GM12878 (cell line): Measurements from ENCODE around the gene SOAT2. TPM values are rescaled to one million over a fixed set of nuclear protein-coding genes. Genes with fewer than 3 reads are reported as not detected.
A peak's percentile ranks its signal among the peaks of the same experiment; 100 is the strongest.

Source experiments
- ATAC-seq: fragments of 200-7000 bp; cut with Tn5 transposase; 3 replicates; pipeline ENCODE4 v1.9.1; 2020; ENCODE audit warnings: mild to moderate bottlenecking, moderate library complexity
- BruUV-seq: library from RNA; stranded (reverse); fragments of 400-500 nt; replicated peaks from 2 replicates; lab custom pipeline; 2021; lab: Mats Ljungman, UMichigan
- CTCF ChIA-PET: fragments of 300-600 bp; sonication (Branson Sonifier 250); formaldehyde crosslinking; extraction: SDS; loops from one replicate; lab custom pipeline; 2021; ENCODE audit warnings: inconsistent platforms; lab: Yijun Ruan, JAX
- POLR2A ChIA-PET: fragments of 350-600 bp; formaldehyde crosslinking; extraction: SDS; loops from one replicate; lab custom pipeline; 2021; ENCODE audit warnings: inconsistent platforms; lab: Charles Lee
- RAD21 ChIA-PET: fragments of 300-600 bp; sonication (Branson Sonifier 250); formaldehyde crosslinking; loops from one replicate; lab custom pipeline; 2023; ENCODE audit warnings: antibody characterized with exemption; ENCODE audit not compliant: unreplicated experiment; lab: Charles Lee
- SMC1A ChIA-PET: fragments of 300-600 bp; sonication (Branson Sonifier 250); formaldehyde crosslinking; loops from one replicate; lab custom pipeline; 2023; ENCODE audit not compliant: unreplicated experiment, uncharacterized antibody; lab: Charles Lee
- DNase-seq: peaks from one replicate; pipeline ENCODE4 v3.0.0-alpha.2; 2011; ENCODE audit warnings: low read depth, low spot score
- FAIRE-seq: peaks from 3 replicates; lab custom pipeline; 2011; peaks lifted over from hg19 to GRCh38; lab: Jason Lieb, UNC
- H2AFZ ChIP-seq: 2 replicates; pipeline ENCODE4 v1.6.0; 2011; ENCODE audit warnings: low read depth, low read length, control low read depth; ENCODE audit not compliant: control insufficient read depth
- H3K27ac ChIP-seq: 2 replicates; pipeline ENCODE4 v1.5.1; 2011; ENCODE audit warnings: control low read depth; ENCODE audit not compliant: control insufficient read depth, insufficient read depth
- H3K27me3 ChIP-seq, 2 experiments: replicated peaks in 1 of 2; 2 replicates each; pipeline versions ENCODE4 v1.6.0 to v1.6.1; 2011; ENCODE audit warnings: low read length in 1 of 2; ENCODE audit not compliant: control insufficient read depth in 2 of 2, insufficient read depth in 2 of 2
- H3K36me3 ChIP-seq, 2 experiments: 2 replicates each; pipeline ENCODE4 v1.5.1; 2011; ENCODE audit warnings: low read length in 1 of 2; ENCODE audit not compliant: control insufficient read depth in 2 of 2, insufficient read depth in 2 of 2
- H3K4me1 ChIP-seq: 2 replicates; pipeline ENCODE4 v1.6.1; 2011; ENCODE audit warnings: mild to moderate bottlenecking, low read length, moderate library complexity, mixed read lengths; ENCODE audit not compliant: control insufficient read depth, insufficient read depth
- H3K4me2 ChIP-seq: 2 replicates; pipeline ENCODE4 v1.6.0; 2011; ENCODE audit warnings: control low read depth; ENCODE audit not compliant: control insufficient read depth, insufficient read depth
- H3K4me3 ChIP-seq: fragments of 200-600 bp; sonication (generic); 2 replicates; pipeline ENCODE4 v1.5.1; 2016
- H3K79me2 ChIP-seq: 2 replicates; pipeline ENCODE4 v1.6.0; 2011; ENCODE audit warnings: low read length; ENCODE audit not compliant: control insufficient read depth, insufficient read depth
- H3K9ac ChIP-seq: 2 replicates; pipeline ENCODE4 v1.8.0; 2011; ENCODE audit warnings: low read length, control low read depth, mixed read lengths; ENCODE audit not compliant: control insufficient read depth, insufficient read depth
- H3K9me3 ChIP-seq: replicated peaks from 3 replicates; pipeline ENCODE4 v1.5.1; 2011; ENCODE audit warnings: mild to moderate bottlenecking, low read length; ENCODE audit not compliant: control insufficient read depth, insufficient read depth
- H4K20me1 ChIP-seq: 2 replicates; pipeline ENCODE4 v1.6.0; 2011; ENCODE audit not compliant: control insufficient read depth, insufficient read depth
- BHLHE40 ChIP-seq, 2 experiments: fragments of 450-650 bp in 1 of 2; IDR thresholded peaks; 2 replicates each; pipeline ENCODE4 v1.6.1; 2011 to 2017; ENCODE audit warnings: low read depth in 2 of 2, borderline replicate concordance in 1 of 2, improper control_type of control experiment in 1 of 2, low read length in 1 of 2, mild to moderate bottlenecking in 1 of 2
- CBX3 ChIP-seq: fragments of 200-600 bp; sonication (generic); IDR thresholded peaks from 2 replicates; pipeline ENCODE4 v1.6.1; 2016; ENCODE audit warnings: low read depth, borderline replicate concordance
- CEBPB ChIP-seq, 2 experiments: fragments of 150-350 bp in 1 of 2; IDR thresholded peaks; 2 replicates each; pipeline ENCODE4 v1.6.1; 2012 to 2014; ENCODE audit warnings: low read depth in 2 of 2, low read length in 2 of 2, borderline replicate concordance in 1 of 2, inconsistent platforms in 1 of 2
- HDAC2 ChIP-seq: fragments of 200-600 bp; sonication (generic); IDR thresholded peaks from 2 replicates; pipeline ENCODE4 v1.6.1; 2017
- IKZF2 ChIP-seq, 2 experiments: fragments of 450-650 bp; IDR thresholded peaks; 2 replicates each; pipeline ENCODE4 v1.6.1; 2017; ENCODE audit warnings: mild to moderate bottlenecking in 2 of 2, moderate library complexity in 2 of 2
- NFIC ChIP-seq: IDR thresholded peaks from 2 replicates; pipeline ENCODE4 v1.6.1; 2012; ENCODE audit warnings: low read depth, mild to moderate bottlenecking, inconsistent platforms, low read length, moderate library complexity
- POLR2AphosphoS5 ChIP-seq: IDR thresholded peaks from 2 replicates; pipeline ENCODE4 v1.6.1; 2011; ENCODE audit warnings: mild to moderate bottlenecking, low read length, inconsistent platforms
- SMC3 ChIP-seq: IDR thresholded peaks from 2 replicates; pipeline ENCODE4 v1.6.1; 2011; ENCODE audit warnings: low read length, improper control_type of control experiment, borderline replicate concordance
- SP1 ChIP-seq: IDR thresholded peaks from one replicate; pipeline ENCODE4 v1.6.1; 2011; ENCODE audit warnings: low read depth, low read length
- WGBS: methylation state at CpG from one replicate; pipeline ENCODE4 v1.1.6; 2016; ENCODE audit warnings: low lambda C conversion rate; ENCODE audit not compliant: insufficient replicate concordance, insufficient coverage; ENCODE audit errors: missing lambda C conversion rate; 5-methylcytosine and 5-hydroxymethylcytosine counted together
- in situ Hi-C: fragments of 300-500 bp; cut with MboI; formaldehyde crosslinking; loops from 9 replicates; pipeline ENCODE4 v1.14.3; 2018; ENCODE audit warnings: mixed read lengths
- intact Hi-C: fragments of 100-400 bp; cut with micrococcal nuclease; formaldehyde crosslinking; loops from one replicate; pipeline ENCODE4 v1.14.2; 2022; ENCODE audit not compliant: unreplicated experiment
- polyA plus RNA-seq, 11 experiments: library from polyadenylated mRNA; depleted of rRNA in 4 of 11; unstranded in 6 of 11; stranded (reverse) in 5 of 11; fragments of >200 nt; fragmentation: Nextera tagmentation in 4 of 11; fragmentation: Illumina TruSeq in 1 of 11; extraction: Ambion mirVana in 4 of 11; extraction: Trizol in 1 of 11; gene quantifications; 1 replicate in 1 of 11; 2 replicates in 10 of 11; pipeline versions ENCODE4 v1.2.1 to v1.2.3, GENCODE V29; 2011 to 2016; ENCODE audit warnings: inconsistent platforms in 2 of 11, missing spikeins in 2 of 11, low read depth in 1 of 11
- total RNA-seq, 4 experiments: library from RNA; depleted of rRNA in 3 of 4; stranded (reverse); fragments of >200 nt in 3 of 4; fragmentation: Illumina TruSeq in 1 of 4; extraction: Trizol in 1 of 4; gene quantifications; 2 replicates each; pipeline versions ENCODE4 v1.2.1 to v1.2.3, GENCODE V29; 2013 to 2021
- TF ChIP-seq, protein P1 (sequence below): IDR thresholded peaks from 2 replicates; pipeline ENCODE4 v1.6.1; 2012; ENCODE audit warnings: low read depth, low read length, improper control_type of control experiment
- TF ChIP-seq, protein P2 (sequence below): IDR thresholded peaks from 2 replicates; pipeline ENCODE4 v1.6.1; 2012; ENCODE audit warnings: mild to moderate bottlenecking, low read depth, low read length
- TF ChIP-seq, protein P3 (sequence below): IDR thresholded peaks from 2 replicates; pipeline ENCODE4 v1.6.1; 2012; ENCODE audit warnings: improper control_type of control experiment, low read depth, low read length; ENCODE audit not compliant: insufficient replicate concordance

Gene SOAT2
- total and polyA plus RNA-seq, 10 of the 15 experiments (the other 5 are each of a cell fraction or from before 2014, with no cell fraction given), result 0.08 to 1.7 (median 0.69) TPM

DNA sequence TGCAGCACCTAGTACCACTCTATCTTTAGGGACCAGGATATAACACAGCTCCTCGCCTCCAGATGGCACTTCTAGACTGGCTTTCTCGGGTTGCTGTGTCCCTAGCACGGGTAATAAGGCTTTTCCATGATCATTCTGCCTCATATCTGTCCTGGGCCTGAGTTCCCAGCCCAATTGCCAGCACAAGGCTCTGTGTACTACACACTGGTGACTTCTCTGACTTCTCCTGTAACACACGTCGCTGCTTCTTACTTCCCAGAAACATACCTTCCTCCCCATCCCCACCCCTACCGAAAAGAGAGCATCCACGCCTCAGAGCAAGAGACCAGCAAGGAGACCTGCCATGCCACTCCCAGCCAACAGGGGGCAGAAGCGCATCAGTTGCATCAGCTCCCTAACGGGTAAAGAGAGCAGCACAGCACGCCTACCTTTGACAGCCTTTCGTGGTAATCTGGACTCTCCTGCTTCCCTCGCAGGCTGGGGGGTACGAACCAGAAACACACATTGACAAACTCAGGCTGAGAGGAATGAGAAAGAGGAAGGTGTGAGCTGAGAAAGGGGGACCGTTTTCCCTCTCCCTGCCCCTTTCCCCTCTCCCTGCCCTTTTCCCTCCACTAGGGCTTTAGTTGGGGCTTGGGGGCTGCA is 56.0 kb downstream of the SOAT2 start:
- no peaks in the 10 kb centered on the region for H3K79me2 ChIP-seq
- ATAC-seq (peak; percentile 99), DNase-seq (peak; percentile 72), FAIRE-seq (peak; percentile 98)
- H4K20me1 ChIP-seq, result no peaks in the 10 kb centered on the region
- H3K27me3 ChIP-seq, result no peaks in the 10 kb centered on the region
- H3K9me3 ChIP-seq, result no peaks in the 10 kb centered on the region
- 4% methylated on average over 14 of the region's 14 CpGs for WGBS
- CTCF ChIA-PET, result interaction anchor here (0.6 to 8.3 kb wide), 48 partner anchors 11 to 195 kb away, joined by 3 to 188 read pairs (median 5); partner anchors contain the start of genes AAAS, CSAD, ESPL1 and ITGB7
- intact Hi-C loops (loop anchor here (1.0 to 5.0 kb wide), 7 partner anchors 21 to 186 kb away; partner anchors contain the start of genes AAAS, CSAD, ITGB7 and ZNF740), in situ Hi-C loops (no loop called here)
- H3K27ac ChIP-seq, result no peak overlapping the region
- BruUV-seq, result no TSS peak
- no peak overlapping the region for H3K9ac ChIP-seq
- 0 out of 2 replicates have a peak overlapping the region, but pooled peaks have one; percentile 2 for H3K4me2 ChIP-seq
- RAD21 ChIA-PET, result interaction anchor here (0.5 to 4.8 kb wide), 34 partner anchors 9 to 349 kb away, joined by 3 to 58 read pairs (median 6); partner anchors contain the start of genes AAAS, CSAD, ESPL1 and ITGB7
- POLR2A ChIA-PET, result interaction anchor here (1.1 to 3.4 kb wide), 6 partner anchors 20 to 108 kb away, joined by 3 to 26 read pairs (median 4); partner anchors contain the start of genes CSAD and ZNF740
- H3K36me3 ChIP-seq, result no peaks in the 10 kb centered on the region
- H2AFZ ChIP-seq, result peak overlapping the region; percentile 69
- H3K4me3 ChIP-seq, result no peak overlapping the region
- H3K4me1 ChIP-seq, result no peaks in the 10 kb centered on the region; the same call in 1 of the 2 replicates
- SMC1A ChIA-PET, result interaction anchor here (0.6 to 5.5 kb wide), 37 partner anchors 17 to 262 kb away, joined by 3 to 62 read pairs (median 5); partner anchors contain the start of genes AAAS, CSAD, ESPL1 and ITGB7
- TF ChIP-seq BHLHE40 (IDR thresholded peaks at IDR 0.05; ENCODE audit: borderline replicate concordance in 1 of 2, low read depth in 2 of 2, low read length in 1 of 2), result peak; percentile 37 to 70; a peak in 2 of 4 replicates
- no peak for TF ChIP-seq NFIC
- TF ChIP-seq, protein P1, sequence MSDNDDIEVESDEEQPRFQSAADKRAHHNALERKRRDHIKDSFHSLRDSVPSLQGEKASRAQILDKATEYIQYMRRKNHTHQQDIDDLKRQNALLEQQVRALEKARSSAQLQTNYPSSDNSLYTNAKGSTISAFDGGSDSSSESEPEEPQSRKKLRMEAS, result peak; percentile 82
- TF ChIP-seq, protein P2, sequence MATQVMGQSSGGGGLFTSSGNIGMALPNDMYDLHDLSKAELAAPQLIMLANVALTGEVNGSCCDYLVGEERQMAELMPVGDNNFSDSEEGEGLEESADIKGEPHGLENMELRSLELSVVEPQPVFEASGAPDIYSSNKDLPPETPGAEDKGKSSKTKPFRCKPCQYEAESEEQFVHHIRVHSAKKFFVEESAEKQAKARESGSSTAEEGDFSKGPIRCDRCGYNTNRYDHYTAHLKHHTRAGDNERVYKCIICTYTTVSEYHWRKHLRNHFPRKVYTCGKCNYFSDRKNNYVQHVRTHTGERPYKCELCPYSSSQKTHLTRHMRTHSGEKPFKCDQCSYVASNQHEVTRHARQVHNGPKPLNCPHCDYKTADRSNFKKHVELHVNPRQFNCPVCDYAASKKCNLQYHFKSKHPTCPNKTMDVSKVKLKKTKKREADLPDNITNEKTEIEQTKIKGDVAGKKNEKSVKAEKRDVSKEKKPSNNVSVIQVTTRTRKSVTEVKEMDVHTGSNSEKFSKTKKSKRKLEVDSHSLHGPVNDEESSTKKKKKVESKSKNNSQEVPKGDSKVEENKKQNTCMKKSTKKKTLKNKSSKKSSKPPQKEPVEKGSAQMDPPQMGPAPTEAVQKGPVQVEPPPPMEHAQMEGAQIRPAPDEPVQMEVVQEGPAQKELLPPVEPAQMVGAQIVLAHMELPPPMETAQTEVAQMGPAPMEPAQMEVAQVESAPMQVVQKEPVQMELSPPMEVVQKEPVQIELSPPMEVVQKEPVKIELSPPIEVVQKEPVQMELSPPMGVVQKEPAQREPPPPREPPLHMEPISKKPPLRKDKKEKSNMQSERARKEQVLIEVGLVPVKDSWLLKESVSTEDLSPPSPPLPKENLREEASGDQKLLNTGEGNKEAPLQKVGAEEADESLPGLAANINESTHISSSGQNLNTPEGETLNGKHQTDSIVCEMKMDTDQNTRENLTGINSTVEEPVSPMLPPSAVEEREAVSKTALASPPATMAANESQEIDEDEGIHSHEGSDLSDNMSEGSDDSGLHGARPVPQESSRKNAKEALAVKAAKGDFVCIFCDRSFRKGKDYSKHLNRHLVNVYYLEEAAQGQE, result no peak
- TF ChIP-seq IKZF2 (IDR thresholded peaks at IDR 0.05), result peak; percentile 10 to 17; a peak in 1 of 4 replicates
- no peak for TF ChIP-seq CBX3
- TF ChIP-seq SP1, result peak; percentile 25
- peak; percentile 94 for TF ChIP-seq SMC3
- TF ChIP-seq HDAC2, result no peak
- no peak for TF ChIP-seq POLR2AphosphoS5
- TF ChIP-seq CEBPB (IDR thresholded peaks at IDR 0.05; ENCODE audit: borderline replicate concordance in 1 of 2, low read depth in 2 of 2, low read length in 2 of 2), result 0 out of 4 replicates have a peak, but pooled peaks of 1 of the 2 experiments have one; percentile 22
- TF ChIP-seq, protein P3, sequence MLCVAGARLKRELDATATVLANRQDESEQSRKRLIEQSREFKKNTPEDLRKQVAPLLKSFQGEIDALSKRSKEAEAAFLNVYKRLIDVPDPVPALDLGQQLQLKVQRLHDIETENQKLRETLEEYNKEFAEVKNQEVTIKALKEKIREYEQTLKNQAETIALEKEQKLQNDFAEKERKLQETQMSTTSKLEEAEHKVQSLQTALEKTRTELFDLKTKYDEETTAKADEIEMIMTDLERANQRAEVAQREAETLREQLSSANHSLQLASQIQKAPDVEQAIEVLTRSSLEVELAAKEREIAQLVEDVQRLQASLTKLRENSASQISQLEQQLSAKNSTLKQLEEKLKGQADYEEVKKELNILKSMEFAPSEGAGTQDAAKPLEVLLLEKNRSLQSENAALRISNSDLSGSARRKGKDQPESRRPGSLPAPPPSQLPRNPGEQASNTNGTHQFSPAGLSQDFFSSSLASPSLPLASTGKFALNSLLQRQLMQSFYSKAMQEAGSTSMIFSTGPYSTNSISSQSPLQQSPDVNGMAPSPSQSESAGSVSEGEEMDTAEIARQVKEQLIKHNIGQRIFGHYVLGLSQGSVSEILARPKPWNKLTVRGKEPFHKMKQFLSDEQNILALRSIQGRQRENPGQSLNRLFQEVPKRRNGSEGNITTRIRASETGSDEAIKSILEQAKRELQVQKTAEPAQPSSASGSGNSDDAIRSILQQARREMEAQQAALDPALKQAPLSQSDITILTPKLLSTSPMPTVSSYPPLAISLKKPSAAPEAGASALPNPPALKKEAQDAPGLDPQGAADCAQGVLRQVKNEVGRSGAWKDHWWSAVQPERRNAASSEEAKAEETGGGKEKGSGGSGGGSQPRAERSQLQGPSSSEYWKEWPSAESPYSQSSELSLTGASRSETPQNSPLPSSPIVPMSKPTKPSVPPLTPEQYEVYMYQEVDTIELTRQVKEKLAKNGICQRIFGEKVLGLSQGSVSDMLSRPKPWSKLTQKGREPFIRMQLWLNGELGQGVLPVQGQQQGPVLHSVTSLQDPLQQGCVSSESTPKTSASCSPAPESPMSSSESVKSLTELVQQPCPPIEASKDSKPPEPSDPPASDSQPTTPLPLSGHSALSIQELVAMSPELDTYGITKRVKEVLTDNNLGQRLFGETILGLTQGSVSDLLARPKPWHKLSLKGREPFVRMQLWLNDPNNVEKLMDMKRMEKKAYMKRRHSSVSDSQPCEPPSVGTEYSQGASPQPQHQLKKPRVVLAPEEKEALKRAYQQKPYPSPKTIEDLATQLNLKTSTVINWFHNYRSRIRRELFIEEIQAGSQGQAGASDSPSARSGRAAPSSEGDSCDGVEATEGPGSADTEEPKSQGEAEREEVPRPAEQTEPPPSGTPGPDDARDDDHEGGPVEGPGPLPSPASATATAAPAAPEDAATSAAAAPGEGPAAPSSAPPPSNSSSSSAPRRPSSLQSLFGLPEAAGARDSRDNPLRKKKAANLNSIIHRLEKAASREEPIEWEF, result no peak
